ENCODE data around the gene TMEM215. TPM values are rescaled to one million over a fixed set of nuclear protein-coding genes. Genes with fewer than 3 reads are reported as not detected.

The TMEM215 gene
- total RNA-seq, 1 experiment from 2014 or later = 0.28 TPM

DNA sequence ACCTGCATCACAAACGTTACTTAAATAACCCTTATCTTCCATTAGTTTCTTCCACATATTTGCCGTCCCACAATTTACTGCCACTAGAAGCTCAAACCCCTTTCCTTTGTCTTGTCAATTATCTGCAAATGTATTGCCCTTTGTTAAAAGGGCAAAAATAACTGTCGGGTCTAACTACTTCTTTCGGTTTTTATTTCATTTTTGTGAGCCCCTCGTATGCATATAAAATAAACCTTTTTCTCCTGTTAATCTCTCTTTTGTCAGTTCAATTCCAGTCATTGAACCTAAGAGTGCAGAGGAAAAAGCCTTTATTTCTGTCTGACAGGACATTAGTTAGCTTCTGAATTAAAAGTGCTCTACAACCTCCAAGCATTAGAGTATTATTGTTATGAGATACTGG is 45.5 kb downstream of the TMEM215 start:
- H3K9me3 Mint-ChIP-seq = peaks cover 3 to 6% of the 10 kb centered on the region in 2 experiments; a peak in 4 of 5 replicates
- DNase-seq = no peak
- H2BK15ac ChIP-seq (ENCODE audit: low read depth, low read length) = no peak overlapping the region
- no peak overlapping the region for H3K9ac ChIP-seq (ENCODE audit: extremely low read depth, insufficient read length, low read length)
- TF ChIP-seq, protein P1, sequence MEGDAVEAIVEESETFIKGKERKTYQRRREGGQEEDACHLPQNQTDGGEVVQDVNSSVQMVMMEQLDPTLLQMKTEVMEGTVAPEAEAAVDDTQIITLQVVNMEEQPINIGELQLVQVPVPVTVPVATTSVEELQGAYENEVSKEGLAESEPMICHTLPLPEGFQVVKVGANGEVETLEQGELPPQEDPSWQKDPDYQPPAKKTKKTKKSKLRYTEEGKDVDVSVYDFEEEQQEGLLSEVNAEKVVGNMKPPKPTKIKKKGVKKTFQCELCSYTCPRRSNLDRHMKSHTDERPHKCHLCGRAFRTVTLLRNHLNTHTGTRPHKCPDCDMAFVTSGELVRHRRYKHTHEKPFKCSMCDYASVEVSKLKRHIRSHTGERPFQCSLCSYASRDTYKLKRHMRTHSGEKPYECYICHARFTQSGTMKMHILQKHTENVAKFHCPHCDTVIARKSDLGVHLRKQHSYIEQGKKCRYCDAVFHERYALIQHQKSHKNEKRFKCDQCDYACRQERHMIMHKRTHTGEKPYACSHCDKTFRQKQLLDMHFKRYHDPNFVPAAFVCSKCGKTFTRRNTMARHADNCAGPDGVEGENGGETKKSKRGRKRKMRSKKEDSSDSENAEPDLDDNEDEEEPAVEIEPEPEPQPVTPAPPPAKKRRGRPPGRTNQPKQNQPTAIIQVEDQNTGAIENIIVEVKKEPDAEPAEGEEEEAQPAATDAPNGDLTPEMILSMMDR (conservative IDR thresholded peaks at IDR 0.05) = no peak
- no peak overlapping the region for H3K4me2 ChIP-seq (ENCODE audit: insufficient read depth, insufficient read length, low read length)
- no peaks in the 10 kb centered on the region for H3K23me2 ChIP-seq (ENCODE audit: insufficient read length, low read depth, low read length, poor library complexity, severe bottlenecking)
- no peak overlapping the region for H4K5ac ChIP-seq (ENCODE audit: insufficient read length, low read depth, low read length)
- peaks cover 0 to 3% (median 0%) of the 10 kb centered on the region in 3 experiments; a peak in 1 of 7 replicates for H3K36me3 Mint-ChIP-seq (ENCODE audit: insufficient read depth in 1 of 3, low read depth in 3 of 3)
- no peaks in the 10 kb centered on the region; the same call in 1 of the 2 replicates for H3K4me1 ChIP-seq (ENCODE audit: insufficient read depth, low read length)
- H3K79me1 ChIP-seq (ENCODE audit: insufficient read depth, low read depth, low read length, poor library complexity, severe bottlenecking) = no peaks in the 10 kb centered on the region
- no peak overlapping the region for H2BK120ac ChIP-seq (ENCODE audit: low read depth, low read length, poor library complexity, severe bottlenecking)
- no peak overlapping the region for H4K8ac ChIP-seq (replicated peaks; ENCODE audit: insufficient read length, low read depth, low read length)
- no peak overlapping the region for H3K14ac ChIP-seq (ENCODE audit: insufficient read depth, low read length)
- H3K79me2 ChIP-seq (ENCODE audit: insufficient read depth, low read length) = no peaks in the 10 kb centered on the region
- no peak overlapping the region for H2BK12ac ChIP-seq (ENCODE audit: insufficient read length, low read depth, low read length)
- no peak overlapping the region for H3K23ac ChIP-seq (ENCODE audit: insufficient read length, low read depth, low read length)
- H4K91ac ChIP-seq (ENCODE audit: insufficient read length, low read depth, low read length) = no peak overlapping the region
- no peak overlapping the region for H3K56ac ChIP-seq (ENCODE audit: insufficient read length, low read depth, low read length)
- no peaks in the 10 kb centered on the region for H3K27me3 ChIP-seq (ENCODE audit: insufficient read depth, low read length)
- H3T11ph ChIP-seq (ENCODE audit: low read length) = no peak overlapping the region
- no CpG with 5 or more reads among the region's 5 CpGs for WGBS (ENCODE audit: extremely low coverage, insufficient read length, low lambda C conversion rate)
- H3K4ac ChIP-seq (ENCODE audit: low read depth, low read length) = no peak overlapping the region
- H3K27me3 Mint-ChIP-seq (ENCODE audit: low read depth) = peaks cover 11% of the 10 kb centered on the region
- no peak overlapping the region for H2BK5ac ChIP-seq (ENCODE audit: insufficient read length, low read length)
- H2BK20ac ChIP-seq (ENCODE audit: low read depth, low read length, poor library complexity, severe bottlenecking) = no peak overlapping the region
- no peak overlapping the region for H3K27ac ChIP-seq (ENCODE audit: insufficient read length, low read depth, low read length)
- H4K20me1 ChIP-seq (ENCODE audit: control insufficient read depth, insufficient read depth, insufficient read length) = no peaks in the 10 kb centered on the region
- H3K4me3 Mint-ChIP-seq = no peak overlapping the region
- H3K18ac ChIP-seq (ENCODE audit: insufficient read length, low read depth, low read length) = no peak overlapping the region
- peaks cover 21 to 27% of the 10 kb centered on the region in 2 experiments for H3K4me1 Mint-ChIP-seq
- no peaks in the 10 kb centered on the region for H3K9me3 ChIP-seq (ENCODE audit: control insufficient read depth, low read depth, low read length)
- no peak overlapping the region for H2AFZ ChIP-seq (ENCODE audit: low read length)
- no peak overlapping the region for H2AK5ac ChIP-seq (ENCODE audit: insufficient read length, low read length)
- H3K27ac Mint-ChIP-seq = peak overlapping the region in 1 of 3 experiments; percentile 61; a peak in 1 of 7 replicates
